Activated CD4-positive, alpha-beta T cell treated with anti-CD3 and anti-CD28 coated beads for 4 hours (primary cell): ENCODE results near the gene ASB1.

Source experiments
- DNase-seq, 2 donors: peaks; one replicate each; pipeline ENCODE4 v3.0.0-alpha.2; 2020

Gene ASB1

GRCh38 chr2:238446371-238446770, 19.6 kb downstream of the ASB1 start:
- no peak for DNase-seq

- no peak for DNase-seq
Observed at GRCh38 chr2:238448031-238448955, 21.6 kb downstream of the ASB1 start.

GRCh38 chr2:238449241-238449640, 22.5 kb downstream of the ASB1 start:
- no peak for DNase-seq

GRCh38 chr2:238449909-238450417, 23.2 kb downstream of the ASB1 start:
- DNase-seq: no peak

- DNase-seq: no peak
Observed at GRCh38 chr2:238450440-238450861, 23.7 kb downstream of the ASB1 start.

- DNase-seq: no peak
Observed at GRCh38 chr2:238453842-238454241, 27.1 kb downstream of the ASB1 start.

GRCh38 chr2:238456449-238456848, 29.7 kb downstream of the ASB1 start:
- no peak for DNase-seq

- no peak for DNase-seq
Observed at GRCh38 chr2:238456970-238457926, 30.5 kb downstream of the ASB1 start.

GRCh38 chr2:238457927-238458324, 31.2 kb downstream of the ASB1 start:
- no peak for DNase-seq

- DNase-seq: no peak
Observed at GRCh38 chr2:238458651-238459050, 31.9 kb downstream of the ASB1 start.

GRCh38 chr2:238459081-238459629, 32.4 kb downstream of the ASB1 start:
- no peak for DNase-seq

GRCh38 chr2:238461051-238461450, 34.3 kb downstream of the ASB1 start:
- no peak for DNase-seq

GRCh38 chr2:238461491-238461890, 34.8 kb downstream of the ASB1 start:
- no peak for DNase-seq

- DNase-seq: no peak
Observed at GRCh38 chr2:238461916-238462315, 35.2 kb downstream of the ASB1 start.

- no peak for DNase-seq
Observed at GRCh38 chr2:238462782-238463396, 36.2 kb downstream of the ASB1 start.

GRCh38 chr2:238464389-238464788, 37.7 kb downstream of the ASB1 start:
- DNase-seq: no peak

GRCh38 chr2:238465487-238466242, 38.9 kb downstream of the ASB1 start:
- DNase-seq: no peak

- no peak for DNase-seq
Observed at GRCh38 chr2:238466243-238466756, 39.6 kb downstream of the ASB1 start.

- DNase-seq: no peak
Observed at GRCh38 chr2:238467062-238467461, 40.3 kb downstream of the ASB1 start.

GRCh38 chr2:238467792-238468191, 41.1 kb downstream of the ASB1 start:
- DNase-seq: no peak

GRCh38 chr2:238469155-238469554, 42.4 kb downstream of the ASB1 start:
- DNase-seq: no peak

- no peak for DNase-seq
Observed at GRCh38 chr2:238473014-238473413, 46.3 kb downstream of the ASB1 start.
